Measurements from ENCODE around the gene ACOXL. TPM values are rescaled to one million over a fixed set of nuclear protein-coding genes. Genes with fewer than 3 reads are reported as not detected.

ACOXL gene
- total RNA-seq, 1 donor from 2014 or later: not detected

DNA sequence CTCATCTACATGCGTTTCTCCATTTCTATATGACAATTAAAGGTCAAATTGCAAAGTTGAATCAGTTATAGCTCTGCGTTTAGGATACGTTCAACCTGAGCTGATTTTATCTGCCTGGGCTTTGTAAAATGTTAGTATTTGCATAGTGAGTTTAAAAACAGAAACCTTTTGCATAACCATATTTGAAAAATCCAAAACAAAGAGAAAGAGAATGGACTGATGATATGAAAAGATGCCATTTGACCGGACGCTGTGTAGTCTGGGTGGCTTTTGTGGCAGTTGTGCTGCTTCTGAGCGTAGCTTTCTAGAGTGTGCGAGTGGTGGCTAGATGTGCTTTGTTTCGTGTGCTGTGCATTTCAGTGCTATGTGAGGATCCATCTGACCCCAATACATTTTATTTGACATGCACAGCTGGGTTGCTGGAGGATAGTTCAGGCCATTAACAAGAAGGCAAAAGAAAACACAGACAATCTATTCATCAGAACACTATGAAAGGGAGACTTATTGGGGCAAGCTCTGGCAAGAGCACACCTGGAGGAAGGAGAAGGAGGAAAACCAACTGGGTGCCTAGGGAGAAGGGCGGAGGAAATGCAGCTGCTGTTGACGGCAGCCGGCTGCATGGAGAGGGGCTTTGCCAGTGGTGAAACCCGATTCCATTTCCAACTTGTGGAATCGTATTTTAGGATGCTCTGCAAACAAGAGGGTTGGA lies 126.8 kb downstream of the ACOXL start:
- H3K27ac ChIP-seq (ENCODE audit: low read depth, low read length): no peak overlapping the region
- H3K4me3 ChIP-seq (ENCODE audit: low read length in 3 of 3): no peak overlapping the region
- no peaks in the 10 kb centered on the region for H3K4me1 ChIP-seq (ENCODE audit: control insufficient read depth in 3 of 3, insufficient read depth in 3 of 3, low read length in 3 of 3)
- H3K9me3 ChIP-seq (ENCODE audit: control insufficient read depth in 3 of 3, low read length in 3 of 3): no peaks in the 10 kb centered on the region
- no peak overlapping the region for H3K9ac ChIP-seq (ENCODE audit: low read depth in 1 of 3, low read length in 3 of 3)
- no peaks in the 10 kb centered on the region for H3K36me3 ChIP-seq (ENCODE audit: control insufficient read depth in 3 of 3, insufficient read depth in 3 of 3, low read length in 3 of 3)
- peaks cover 19 to 29% (median 25%) of the 10 kb centered on the region in 3 donors for H3K27me3 ChIP-seq (ENCODE audit: control insufficient read depth in 3 of 3, insufficient read depth in 3 of 3, low read length in 3 of 3)

DNA sequence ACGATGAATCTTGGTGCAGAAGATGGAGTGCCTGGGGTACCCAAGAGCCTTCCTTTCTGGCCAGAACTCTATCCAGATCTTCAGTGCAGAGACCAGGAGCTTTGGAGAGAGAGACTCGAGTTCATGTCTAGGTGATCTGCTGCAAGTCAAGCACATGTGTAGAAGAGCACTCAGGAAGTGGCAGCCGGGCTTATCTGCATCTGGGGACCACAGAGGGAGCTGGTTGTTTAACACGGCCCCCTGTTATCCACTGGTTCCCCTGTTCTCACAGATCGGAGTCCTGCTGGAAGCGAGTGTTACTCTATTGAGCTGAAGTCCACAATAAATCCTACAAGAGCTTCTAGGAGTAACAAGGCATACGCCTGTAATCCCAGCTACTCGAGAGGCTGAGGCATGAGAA lies 128.3 kb downstream of the ACOXL start:
- peaks cover 19 to 29% (median 25%) of the 10 kb centered on the region in 3 donors for H3K27me3 ChIP-seq (ENCODE audit: control insufficient read depth in 3 of 3, insufficient read depth in 3 of 3, low read length in 3 of 3)
- H3K27ac ChIP-seq (ENCODE audit: low read depth, low read length): no peak overlapping the region
- no peak overlapping the region for H3K9ac ChIP-seq (ENCODE audit: low read depth in 1 of 3, low read length in 3 of 3)
- H3K4me1 ChIP-seq (ENCODE audit: control insufficient read depth in 3 of 3, insufficient read depth in 3 of 3, low read length in 3 of 3): no peaks in the 10 kb centered on the region
- H3K36me3 ChIP-seq (ENCODE audit: control insufficient read depth in 3 of 3, insufficient read depth in 3 of 3, low read length in 3 of 3): no peaks in the 10 kb centered on the region
- H3K4me3 ChIP-seq (ENCODE audit: low read length in 3 of 3): no peak overlapping the region
- H3K9me3 ChIP-seq (ENCODE audit: control insufficient read depth in 3 of 3, low read length in 3 of 3): no peaks in the 10 kb centered on the region

DNA sequence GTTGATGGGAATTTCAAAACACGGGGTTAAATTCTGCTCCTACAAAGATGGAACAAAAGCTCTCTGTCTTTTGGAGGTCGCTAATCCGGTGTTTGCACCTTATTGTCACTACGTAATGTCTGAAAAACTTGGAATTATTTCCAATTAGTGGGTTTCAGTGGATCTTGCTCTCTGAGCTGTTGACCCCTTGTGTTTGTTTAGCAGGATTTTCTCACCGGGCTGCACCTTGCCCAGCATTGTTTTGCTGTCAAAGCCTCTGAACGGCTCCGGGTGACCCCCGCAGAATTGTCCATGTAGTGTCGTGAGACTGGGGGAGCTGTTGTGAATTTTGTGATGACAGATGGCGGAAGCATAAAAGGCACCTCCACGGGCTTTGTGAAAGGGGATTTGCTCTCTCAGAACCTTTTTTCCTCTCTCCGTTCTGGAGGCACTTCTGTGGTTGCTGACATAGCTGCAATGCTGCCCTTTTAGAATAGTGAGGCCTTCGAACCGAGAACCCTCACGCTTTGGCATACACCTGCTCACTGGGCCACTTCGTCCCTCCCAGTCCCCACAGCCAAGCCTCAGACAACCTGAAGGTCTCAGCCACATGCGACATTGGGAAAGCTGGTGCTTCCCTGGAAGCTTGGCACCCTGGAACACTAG lies 129.4 kb downstream of the ACOXL start:
- Histone ChIP-seq H3K27me3 (ENCODE audit: control insufficient read depth in 3 of 3, insufficient read depth in 3 of 3, low read length in 3 of 3) (peaks cover 19 to 30% (median 25%) of the 10 kb centered on the region in 3 donors), H3K4me3 (ENCODE audit: low read length in 3 of 3) (no peak overlapping the region), H3K27ac (ENCODE audit: low read depth, low read length) (no peak overlapping the region)

DNA sequence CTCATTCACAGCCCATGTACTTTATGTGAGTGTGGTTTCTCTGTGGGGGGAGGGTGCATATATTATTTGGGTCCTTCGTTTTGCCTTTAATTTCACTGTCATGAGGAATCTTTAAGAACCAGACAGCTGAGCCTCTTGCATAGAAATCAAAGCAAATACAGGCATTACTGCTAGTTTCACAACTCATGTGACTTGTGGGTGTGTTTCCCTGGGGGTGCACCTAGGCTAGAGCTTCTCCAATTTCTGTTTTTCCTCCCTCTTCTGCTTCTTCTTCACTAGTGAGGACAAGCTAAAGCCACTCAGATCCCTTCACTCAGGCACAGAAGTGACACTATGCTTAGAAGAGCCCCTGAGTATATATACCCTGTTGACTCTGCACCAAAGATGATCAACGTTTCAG lies 131.4 kb downstream of the ACOXL start:
- H3K36me3 ChIP-seq (ENCODE audit: control insufficient read depth in 3 of 3, insufficient read depth in 3 of 3, low read length in 3 of 3): no peaks in the 10 kb centered on the region
- H3K27me3 ChIP-seq (ENCODE audit: control insufficient read depth in 3 of 3, insufficient read depth in 3 of 3, low read length in 3 of 3): peaks cover 14 to 24% (median 17%) of the 10 kb centered on the region in 3 donors
- H3K9ac ChIP-seq (ENCODE audit: low read depth in 1 of 3, low read length in 3 of 3): no peak overlapping the region
- H3K9me3 ChIP-seq (ENCODE audit: control insufficient read depth in 3 of 3, low read length in 3 of 3): no peaks in the 10 kb centered on the region
- H3K4me3 ChIP-seq (ENCODE audit: low read length in 3 of 3): no peak overlapping the region
- no peak overlapping the region for H3K27ac ChIP-seq (ENCODE audit: low read depth, low read length)
- no peaks in the 10 kb centered on the region for H3K4me1 ChIP-seq (ENCODE audit: control insufficient read depth in 3 of 3, insufficient read depth in 3 of 3, low read length in 3 of 3)

More for the DNA sequence above, 129.4 kb downstream of the ACOXL start:
- Histone ChIP-seq H3K9ac (ENCODE audit: low read depth in 1 of 3, low read length in 3 of 3) (no peak overlapping the region), H3K4me1 (ENCODE audit: control insufficient read depth in 3 of 3, insufficient read depth in 3 of 3, low read length in 3 of 3) (no peaks in the 10 kb centered on the region), H3K36me3 (ENCODE audit: control insufficient read depth in 3 of 3, insufficient read depth in 3 of 3, low read length in 3 of 3) (no peaks in the 10 kb centered on the region), H3K9me3 (ENCODE audit: control insufficient read depth in 3 of 3, low read length in 3 of 3) (no peaks in the 10 kb centered on the region)

DNA sequence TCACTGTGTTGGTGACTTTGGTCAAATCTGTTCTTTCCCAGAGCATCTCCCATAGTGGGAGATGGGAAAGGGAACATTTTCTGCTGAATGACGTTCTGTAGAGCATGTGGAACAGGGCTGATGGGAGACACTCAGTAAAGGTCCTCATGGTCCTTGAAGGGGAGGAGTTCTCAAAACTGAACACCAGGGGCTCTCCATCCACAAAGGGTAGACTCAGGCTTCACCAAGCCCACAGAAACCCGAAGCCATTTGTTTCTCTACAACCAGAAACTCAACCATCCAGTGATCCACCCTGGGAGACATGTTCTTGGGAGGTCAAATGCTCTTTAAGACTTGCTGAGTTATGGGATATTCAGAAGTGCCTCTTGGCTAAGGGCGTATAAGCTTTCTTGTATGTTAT lies 131.8 kb downstream of the ACOXL start:
- Histone ChIP-seq H3K27ac (ENCODE audit: low read depth, low read length) (no peak overlapping the region), H3K27me3 (ENCODE audit: control insufficient read depth in 3 of 3, insufficient read depth in 3 of 3, low read length in 3 of 3) (peaks cover 13 to 20% (median 17%) of the 10 kb centered on the region in 3 donors), H3K36me3 (ENCODE audit: control insufficient read depth in 3 of 3, insufficient read depth in 3 of 3, low read length in 3 of 3) (no peaks in the 10 kb centered on the region), H3K9me3 (ENCODE audit: control insufficient read depth in 3 of 3, low read length in 3 of 3) (no peaks in the 10 kb centered on the region), H3K4me3 (ENCODE audit: low read length in 3 of 3) (no peak overlapping the region), H3K4me1 (ENCODE audit: control insufficient read depth in 3 of 3, insufficient read depth in 3 of 3, low read length in 3 of 3) (no peaks in the 10 kb centered on the region), H3K9ac (ENCODE audit: low read depth in 1 of 3, low read length in 3 of 3) (no peak overlapping the region)

- H3K4me1 ChIP-seq (ENCODE audit: control insufficient read depth in 3 of 3, insufficient read depth in 3 of 3, low read length in 3 of 3): no peaks in the 10 kb centered on the region
- no peaks in the 10 kb centered on the region for H3K36me3 ChIP-seq (ENCODE audit: control insufficient read depth in 3 of 3, insufficient read depth in 3 of 3, low read length in 3 of 3)
- no peak overlapping the region for H3K9ac ChIP-seq (ENCODE audit: low read depth in 1 of 3, low read length in 3 of 3)
- no peaks in the 10 kb centered on the region for H3K9me3 ChIP-seq (ENCODE audit: control insufficient read depth in 3 of 3, low read length in 3 of 3)
- no peak overlapping the region for H3K4me3 ChIP-seq (ENCODE audit: low read length in 3 of 3)
- no peak overlapping the region for H3K27ac ChIP-seq (ENCODE audit: low read depth, low read length)
- H3K27me3 ChIP-seq (ENCODE audit: control insufficient read depth in 3 of 3, insufficient read depth in 3 of 3, low read length in 3 of 3): peaks cover 8 to 14% (median 12%) of the 10 kb centered on the region in 3 donors
These were observed 132.4 kb downstream of the ACOXL start for GRCh38 chr2:110864731-110865130.

DNA sequence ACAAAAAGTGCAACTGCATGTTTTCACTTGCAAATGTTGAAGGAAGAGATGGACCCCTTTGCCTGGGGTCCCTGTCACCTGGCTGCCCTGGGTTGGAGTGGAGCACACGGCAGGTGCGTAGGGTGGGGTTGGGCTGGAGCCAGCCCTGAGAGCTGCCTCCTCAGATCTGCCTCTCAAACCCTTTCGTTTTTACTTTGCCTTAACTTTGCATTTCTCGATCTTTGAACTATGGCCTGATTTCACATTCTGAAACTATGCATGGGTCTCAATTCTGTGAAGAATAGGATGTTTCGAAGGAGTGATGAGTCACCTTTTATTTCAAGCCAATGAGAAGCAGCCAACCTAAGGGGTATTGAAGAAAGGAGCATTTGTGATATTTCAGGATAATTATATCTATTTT lies 132.8 kb downstream of the ACOXL start:
- H3K4me1 ChIP-seq (ENCODE audit: control insufficient read depth in 3 of 3, insufficient read depth in 3 of 3, low read length in 3 of 3): no peaks in the 10 kb centered on the region
- no peaks in the 10 kb centered on the region for H3K36me3 ChIP-seq (ENCODE audit: control insufficient read depth in 3 of 3, insufficient read depth in 3 of 3, low read length in 3 of 3)
- no peaks in the 10 kb centered on the region for H3K9me3 ChIP-seq (ENCODE audit: control insufficient read depth in 3 of 3, low read length in 3 of 3)
- H3K27me3 ChIP-seq (ENCODE audit: control insufficient read depth in 3 of 3, insufficient read depth in 3 of 3, low read length in 3 of 3): peaks cover 6 to 12% (median 10%) of the 10 kb centered on the region in 3 donors
- H3K27ac ChIP-seq (ENCODE audit: low read depth, low read length): no peak overlapping the region
- no peak overlapping the region for H3K9ac ChIP-seq (ENCODE audit: low read depth in 1 of 3, low read length in 3 of 3)
- no peak overlapping the region for H3K4me3 ChIP-seq (ENCODE audit: low read length in 3 of 3)

DNA sequence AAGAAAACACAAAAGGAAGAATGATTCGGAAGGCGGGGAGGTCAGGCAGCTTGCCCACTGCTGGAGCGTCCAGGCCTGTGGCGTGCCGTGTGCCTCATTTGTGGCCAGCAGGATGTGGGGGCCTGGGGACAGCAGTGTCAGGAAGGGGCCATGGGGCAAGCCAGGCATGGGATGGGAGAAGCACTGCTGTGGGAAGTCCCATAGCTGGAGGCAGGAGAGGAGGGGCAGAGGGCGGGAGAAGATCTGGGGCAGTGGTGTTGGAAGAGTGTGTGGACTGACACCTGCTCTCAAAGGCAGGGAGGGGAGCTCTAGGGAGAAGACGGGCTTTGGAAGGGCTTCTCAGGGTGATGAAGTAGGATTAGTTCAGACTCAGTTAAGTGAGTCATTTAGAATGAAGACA lies 133.7 kb downstream of the ACOXL start:
- H3K27ac ChIP-seq (ENCODE audit: low read depth, low read length): no peak overlapping the region
- no peak overlapping the region for H3K9ac ChIP-seq (ENCODE audit: low read depth in 1 of 3, low read length in 3 of 3)
- peaks cover 0 to 12% (median 4%) of the 10 kb centered on the region in 3 donors for H3K27me3 ChIP-seq (ENCODE audit: control insufficient read depth in 3 of 3, insufficient read depth in 3 of 3, low read length in 3 of 3)
- H3K4me1 ChIP-seq (ENCODE audit: control insufficient read depth in 3 of 3, insufficient read depth in 3 of 3, low read length in 3 of 3): no peaks in the 10 kb centered on the region
- no peaks in the 10 kb centered on the region for H3K36me3 ChIP-seq (ENCODE audit: control insufficient read depth in 3 of 3, insufficient read depth in 3 of 3, low read length in 3 of 3)
- H3K9me3 ChIP-seq (ENCODE audit: control insufficient read depth in 3 of 3, low read length in 3 of 3): no peaks in the 10 kb centered on the region
- no peak overlapping the region for H3K4me3 ChIP-seq (ENCODE audit: low read length in 3 of 3)

GRCh38 chr2:110866466-110866865 lies 134.1 kb downstream of the ACOXL start:
- Histone ChIP-seq H3K27ac (ENCODE audit: low read depth, low read length) (no peak overlapping the region), H3K4me1 (ENCODE audit: control insufficient read depth in 3 of 3, insufficient read depth in 3 of 3, low read length in 3 of 3) (no peaks in the 10 kb centered on the region), H3K27me3 (ENCODE audit: control insufficient read depth in 3 of 3, insufficient read depth in 3 of 3, low read length in 3 of 3) (peaks cover 0 to 12% (median under 1%) of the 10 kb centered on the region in 3 donors), H3K9me3 (ENCODE audit: control insufficient read depth in 3 of 3, low read length in 3 of 3) (no peaks in the 10 kb centered on the region), H3K9ac (ENCODE audit: low read depth in 1 of 3, low read length in 3 of 3) (no peak overlapping the region), H3K4me3 (ENCODE audit: low read length in 3 of 3) (no peak overlapping the region), H3K36me3 (ENCODE audit: control insufficient read depth in 3 of 3, insufficient read depth in 3 of 3, low read length in 3 of 3) (no peaks in the 10 kb centered on the region)

DNA sequence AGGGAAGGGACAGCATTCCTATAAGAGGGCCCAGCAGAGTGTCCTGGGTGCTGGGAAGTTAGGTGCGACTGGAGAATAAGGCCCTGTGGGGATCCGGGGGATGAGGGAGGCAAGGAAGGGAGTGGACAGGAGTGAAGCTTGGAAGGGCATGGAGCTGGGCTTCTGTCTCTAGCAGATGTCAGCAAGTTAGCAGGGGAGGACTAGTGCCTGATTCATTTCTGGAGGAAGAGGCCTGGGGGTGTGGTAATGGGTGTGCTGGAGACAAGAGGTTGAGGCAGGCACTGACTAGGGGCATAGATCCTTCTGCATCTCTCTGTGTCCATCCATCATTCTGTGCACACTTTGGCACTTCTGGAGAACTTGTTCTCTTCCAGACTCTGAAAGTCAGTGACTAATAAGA lies 134.7 kb downstream of the ACOXL start:
- Histone ChIP-seq H3K36me3 (ENCODE audit: control insufficient read depth in 3 of 3, insufficient read depth in 3 of 3, low read length in 3 of 3) (no peaks in the 10 kb centered on the region), H3K27me3 (ENCODE audit: control insufficient read depth in 3 of 3, insufficient read depth in 3 of 3, low read length in 3 of 3) (peaks cover 0 to 10% (median 0%) of the 10 kb centered on the region in 3 donors), H3K4me1 (ENCODE audit: control insufficient read depth in 3 of 3, insufficient read depth in 3 of 3, low read length in 3 of 3) (no peaks in the 10 kb centered on the region), H3K27ac (ENCODE audit: low read depth, low read length) (no peak overlapping the region), H3K4me3 (ENCODE audit: low read length in 3 of 3) (no peak overlapping the region), H3K9me3 (ENCODE audit: control insufficient read depth in 3 of 3, low read length in 3 of 3) (no peaks in the 10 kb centered on the region), H3K9ac (ENCODE audit: low read depth in 1 of 3, low read length in 3 of 3) (no peak overlapping the region)
